Thyroid gland (tissue), 4 donors: ENCODE measurements around the gene TRAF5.

Source experiments
- CTCF ChIP-seq, 6 experiments: fragments of 200-600 bp in 3 of 6; fragments of 450-650 bp in 3 of 6; sonication (generic) in 3 of 6; IDR thresholded peaks; one replicate each; pipeline ENCODE4 v1.5.1; 2016 to 2019; ENCODE audit warnings: antibody characterized with exemption in 6 of 6, mild to moderate bottlenecking in 2 of 6, inconsistent platforms in 1 of 6, moderate library complexity in 1 of 6
- POLR2A ChIP-seq, 2 donors: fragments of 450-650 bp; IDR thresholded peaks; one replicate each; pipeline ENCODE4 v1.6.1; 2017; ENCODE audit warnings: antibody characterized with exemption in 2 of 2, mild to moderate bottlenecking in 2 of 2, moderate library complexity in 1 of 2

GRCh38 chr1:211343607-211344006 is 17.0 kb downstream of the TRAF5 start:
- TF ChIP-seq POLR2A (IDR thresholded peaks at IDR 0.05) = no peak
- no peak for TF ChIP-seq CTCF (IDR thresholded peaks at IDR 0.05)
